Stomach (tissue), 4 donors: ENCODE measurements around the gene TERF2IP.

ENCODE experiments used
- CTCF ChIP-seq, 7 experiments: fragments of 450-650 bp in 4 of 7; fragments of 200-600 bp in 3 of 7; sonication (generic) in 3 of 7; IDR thresholded peaks; one replicate each; pipeline ENCODE4 v1.5.1; 2016 to 2019; ENCODE audit warnings: antibody characterized with exemption in 7 of 7, control low read depth in 2 of 7, mild to moderate bottlenecking in 1 of 7
- EP300 ChIP-seq: sonication (generic); formaldehyde crosslinking; IDR thresholded peaks from one replicate; pipeline ENCODE4 v1.6.1; 2017; ENCODE audit warnings: antibody characterized with exemption
- POLR2A ChIP-seq, 4 donors: fragments of 450-650 bp; IDR thresholded peaks; one replicate each; pipeline ENCODE4 v1.6.1; 2016; ENCODE audit warnings: antibody characterized with exemption in 4 of 4, control low read depth in 2 of 4, mild to moderate bottlenecking in 1 of 4, moderate library complexity in 1 of 4
- POLR2AphosphoS5 ChIP-seq, 3 donors: sonication (generic); formaldehyde crosslinking; IDR thresholded peaks; one replicate each; pipeline ENCODE4 v1.6.1; 2016; ENCODE audit warnings: antibody characterized with exemption in 3 of 3

DNA sequence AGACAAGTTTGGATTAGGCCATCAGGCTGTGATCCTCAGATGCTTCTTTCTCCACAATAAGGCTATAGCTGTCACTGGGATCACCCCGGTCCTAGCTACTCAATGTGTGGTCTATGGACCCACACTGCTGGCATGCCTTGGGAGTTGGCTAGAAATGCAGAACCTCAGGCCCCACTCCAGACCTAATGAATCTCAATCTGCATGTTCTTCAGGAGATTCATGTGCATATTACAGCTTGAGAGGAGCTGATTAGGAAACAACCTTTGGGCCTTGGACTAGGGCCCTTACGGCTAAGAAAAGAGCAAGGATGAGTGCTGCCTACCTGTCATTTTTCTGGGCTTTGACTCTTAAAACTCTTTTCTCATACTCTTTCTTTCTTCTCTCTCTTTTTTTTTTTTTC is 32.0 kb upstream of the TERF2IP start:
- TF ChIP-seq CTCF (IDR thresholded peaks at IDR 0.05) (no peak), POLR2A (IDR thresholded peaks at IDR 0.05) (no peak), EP300 (no peak), POLR2AphosphoS5 (IDR thresholded peaks at IDR 0.05) (no peak)
